ENCODE results near the gene SOX18.

GRCh38 chr20:64055396-64055892 lies 6.0 kb upstream of the SOX18 start:
- TF ChIP-seq CTCF (IDR thresholded peaks at IDR 0.05) (no peak), EZH2phosphoT487 (IDR thresholded peaks at IDR 0.05) (no peak), EZH2 (IDR thresholded peaks at IDR 0.05) (no peak)
